ENCODE measurements around the gene KIF2A. TPM values are rescaled to one million over a fixed set of nuclear protein-coding genes. Genes with fewer than 3 reads are reported as not detected.

Gene KIF2A
- total and polyA plus RNA-seq, 2 of the 8 experiments (the other 6 are each of a cell fraction or from before 2014, with no cell fraction given) = 18.4 to 97.1 TPM

DNA sequence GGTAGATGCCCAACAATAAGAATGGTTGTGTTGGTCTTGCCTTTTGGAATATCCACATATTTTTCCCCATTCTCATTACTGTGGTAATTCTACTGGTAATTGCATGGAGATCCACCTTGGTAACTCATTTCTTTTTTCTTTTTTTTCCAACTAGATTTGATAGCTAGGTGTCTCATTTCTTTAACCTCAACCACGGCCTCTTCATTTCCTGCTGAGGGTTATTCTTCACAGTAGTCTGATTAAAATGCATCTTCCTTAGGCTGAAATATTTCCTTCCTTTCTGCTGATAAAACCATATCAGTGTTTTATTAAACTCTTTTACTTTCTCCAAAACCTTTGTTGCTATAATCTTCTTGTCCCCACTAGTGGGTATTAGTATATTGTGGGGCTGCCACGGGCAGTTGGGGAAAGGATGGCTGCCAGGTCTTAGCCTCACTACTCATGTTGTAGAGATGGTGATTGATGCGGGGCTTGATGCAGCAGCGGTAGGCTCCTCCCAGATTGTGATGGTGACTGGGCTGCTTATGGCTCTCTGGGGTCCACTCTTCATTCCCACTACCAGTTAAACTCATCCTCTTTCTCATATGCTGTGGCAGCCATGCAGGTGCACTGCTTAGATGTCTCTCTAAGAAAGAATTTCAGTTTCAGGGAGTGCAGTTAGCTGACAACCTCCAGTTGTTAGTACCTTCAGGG, 35.9 kb downstream of the KIF2A start:
- WGBS, 2 experiments (ENCODE audit: extremely low coverage in 1 of 2, insufficient coverage in 1 of 2, insufficient read length in 1 of 2, insufficient replicate concordance in 2 of 2, low coverage in 1 of 2, low lambda C conversion rate in 2 of 2, missing lambda C conversion rate in 1 of 2) = 89% methylated on average over 4 of the region's 4 CpGs; no CpG with 5 or more reads in 1 of the 2 experiments
- Histone ChIP-seq H3K36me3 (ENCODE audit: control insufficient read depth in 2 of 4, insufficient read depth in 4 of 4, low read length in 3 of 4) (no peaks in the 10 kb centered on the region; a peak in 1 of 8 replicates), H3K18ac (ENCODE audit: extremely low read depth, low read length) (no peak overlapping the region), H3K27me3 (replicated peaks in 1 of 4; ENCODE audit: control insufficient read depth in 3 of 4, extremely low read depth in 1 of 4, insufficient read depth in 3 of 4, low read length in 3 of 4) (no peaks in the 10 kb centered on the region), H3K9me3 (ENCODE audit: insufficient read depth in 2 of 2, low read depth in 1 of 2, low read length in 1 of 2) (no peaks in the 10 kb centered on the region), H4K8ac (ENCODE audit: extremely low read depth, insufficient read depth, low read length) (no peak overlapping the region), H2BK15ac (ENCODE audit: low read length) (no peak overlapping the region), H2BK5ac (ENCODE audit: low read depth, low read length) (no peak overlapping the region), H3K4me1 (replicated peaks in 1 of 4; ENCODE audit: control insufficient read depth in 3 of 4, insufficient read depth in 4 of 4, low read length in 3 of 4) (no peaks in the 10 kb centered on the region), H4K91ac (replicated peaks; ENCODE audit: insufficient read length, low read length) (no peak overlapping the region), H2BK120ac (replicated peaks; ENCODE audit: low read depth, low read length) (no peak overlapping the region), H2AK5ac (ENCODE audit: low read depth, low read length) (no peak overlapping the region), H3K4me2 (ENCODE audit: insufficient read depth in 1 of 2, low read depth in 2 of 2, low read length in 2 of 2) (no peak overlapping the region), H3K14ac (ENCODE audit: insufficient read length) (no peak overlapping the region), H2BK20ac (ENCODE audit: low read length) (no peak overlapping the region), H4K20me1 (replicated peaks in 1 of 2; ENCODE audit: control insufficient read depth in 1 of 2, insufficient read depth in 2 of 2, low read length in 2 of 2) (peaks cover 5 to 11% of the 10 kb centered on the region in 2 experiments), H4K5ac (ENCODE audit: insufficient read length, low read depth, low read length) (no peak overlapping the region), H3K27ac (ENCODE audit: low read depth, low read length) (no peak overlapping the region), H3K4ac (replicated peaks; ENCODE audit: insufficient read length, low read depth, low read length) (no peak overlapping the region), H3K23ac (ENCODE audit: insufficient read length) (no peak overlapping the region), H3K56ac (replicated peaks; ENCODE audit: insufficient read length, low read depth, low read length) (no peak overlapping the region), H3K79me2 (ENCODE audit: control insufficient read depth in 1 of 2, insufficient read depth in 2 of 2, low read length in 2 of 2) (peaks cover 11 to 79% of the 10 kb centered on the region in 2 experiments), H2AFZ (ENCODE audit: low read length) (no peak overlapping the region), H2BK12ac (ENCODE audit: low read depth, low read length) (no peak overlapping the region), H3K23me2 (ENCODE audit: low read depth, low read length) (no peaks in the 10 kb centered on the region), H3K4me3 (ENCODE audit: extremely low read depth in 1 of 4, insufficient read depth in 2 of 4, low read depth in 3 of 4, low read length in 4 of 4) (no peak overlapping the region), H3K9ac (replicated peaks in 1 of 4; ENCODE audit: extremely low read depth in 1 of 4, low read depth in 3 of 4, low read length in 3 of 4) (no peak overlapping the region), H3K79me1 (ENCODE audit: low read depth, low read length) (peaks cover 3% of the 10 kb centered on the region; the same call in 1 of the 2 replicates)
- CTCF ChIA-PET (ENCODE audit: partially characterized antibody) = interaction anchor here (0.7 to 1.0 kb wide), 2 partner anchors 36 to 117 kb away, joined by 3 to 4 read pairs; no protein-coding TSS in a partner anchor
- no peak for TF ChIP-seq FOSL1 (IDR thresholded peaks at IDR 0.05; ENCODE audit: insufficient read depth, low read depth, low read length)
- TF ChIP-seq EP300 (IDR thresholded peaks at IDR 0.05; ENCODE audit: borderline replicate concordance in 1 of 2, low read depth in 2 of 2, low read length in 2 of 2) = no peak
- no peak for TF ChIP-seq TEAD4 (IDR thresholded peaks at IDR 0.05; ENCODE audit: low read depth, low read length)
- TF ChIP-seq POLR2A (IDR thresholded peaks at IDR 0.05; ENCODE audit: control extremely low read depth in 1 of 2, low read depth in 2 of 2, low read length in 2 of 2) = no peak
- no peak for TF ChIP-seq TAF7 (optimal IDR thresholded peaks at IDR 0.05; ENCODE audit: borderline replicate concordance, low read depth, low read length)
- TF ChIP-seq RXRA (IDR thresholded peaks at IDR 0.05; ENCODE audit: insufficient read depth, low read depth, low read length) = no peak
- no peak for TF ChIP-seq SAP30 (IDR thresholded peaks at IDR 0.05; ENCODE audit: insufficient read depth, insufficient replicate concordance, low read length)
- TF ChIP-seq SP1 (IDR thresholded peaks at IDR 0.05; ENCODE audit: low read depth, low read length) = no peak
- no peak for TF ChIP-seq SP2 (IDR thresholded peaks at IDR 0.05; ENCODE audit: low read length)
- TF ChIP-seq, protein P1, sequence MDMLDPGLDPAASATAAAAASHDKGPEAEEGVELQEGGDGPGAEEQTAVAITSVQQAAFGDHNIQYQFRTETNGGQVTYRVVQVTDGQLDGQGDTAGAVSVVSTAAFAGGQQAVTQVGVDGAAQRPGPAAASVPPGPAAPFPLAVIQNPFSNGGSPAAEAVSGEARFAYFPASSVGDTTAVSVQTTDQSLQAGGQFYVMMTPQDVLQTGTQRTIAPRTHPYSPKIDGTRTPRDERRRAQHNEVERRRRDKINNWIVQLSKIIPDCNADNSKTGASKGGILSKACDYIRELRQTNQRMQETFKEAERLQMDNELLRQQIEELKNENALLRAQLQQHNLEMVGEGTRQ (IDR thresholded peaks at IDR 0.05; ENCODE audit: low read length) = no peak
- TF ChIP-seq POU5F1 (IDR thresholded peaks at IDR 0.05; ENCODE audit: low read depth, low read length) = no peak
- no peak for TF ChIP-seq TCF12 (IDR thresholded peaks at IDR 0.05; ENCODE audit: low read depth, low read length)
- no peak for TF ChIP-seq BACH1 (IDR thresholded peaks at IDR 0.05; ENCODE audit: low read length)
- POLR2A ChIA-PET (ENCODE audit: partially characterized antibody) = no interaction called here
- DNase-seq (ENCODE audit: low read depth in 1 of 2, low spot score in 2 of 2) (no peak), FAIRE-seq (no peak)

Data from H1 (cell line).